Measurements from ENCODE around the gene CFAP161.
"Not testable (repeated sequence)": the region's sequence is repeated elsewhere in the genome, so short reads cannot be mapped to it uniquely, and the experiment has no call there.

The CFAP161 gene

GRCh38 chr15:81107889-81108288 lies 26.2 kb upstream of the CFAP161 start:
- no peak for DNase-seq (ENCODE audit: low spot score)

GRCh38 chr15:81108427-81108826 lies 25.6 kb upstream of the CFAP161 start:
- no peak for DNase-seq (ENCODE audit: low spot score)

GRCh38 chr15:81111018-81111417 lies 23.1 kb upstream of the CFAP161 start:
- DNase-seq (ENCODE audit: low spot score), result no peak

GRCh38 chr15:81111510-81112470 lies 22.3 kb upstream of the CFAP161 start:
- DNase-seq (ENCODE audit: low spot score), result no peak

- no peak for DNase-seq (ENCODE audit: low spot score)
Observed at GRCh38 chr15:81113204-81113657, 20.8 kb upstream of the CFAP161 start.

- no peak for DNase-seq (ENCODE audit: low spot score)
Observed at GRCh38 chr15:81113861-81114291, 20.2 kb upstream of the CFAP161 start.

- no peak for DNase-seq (ENCODE audit: low spot score)
Observed at GRCh38 chr15:81115054-81115939, 18.8 kb upstream of the CFAP161 start.

GRCh38 chr15:81117136-81117535 lies 16.9 kb upstream of the CFAP161 start:
- DNase-seq (ENCODE audit: low spot score), result no peak

- no peak for DNase-seq (ENCODE audit: low spot score)
Observed at GRCh38 chr15:81117581-81117980, 16.5 kb upstream of the CFAP161 start.

GRCh38 chr15:81118361-81118760 lies 15.7 kb upstream of the CFAP161 start:
- peak; percentile 29 for DNase-seq (ENCODE audit: low spot score)

- DNase-seq (ENCODE audit: low spot score), result no peak
Observed at GRCh38 chr15:81120069-81120468, 14.0 kb upstream of the CFAP161 start.

- DNase-seq (ENCODE audit: low spot score), result no peak
Observed at GRCh38 chr15:81126892-81127291, 7.2 kb upstream of the CFAP161 start.

- not testable (repeated sequence) for DNase-seq (ENCODE audit: low spot score)
Observed at GRCh38 chr15:81141478-81141877, 7.4 kb downstream of the CFAP161 start.

GRCh38 chr15:81146006-81146405 lies 11.9 kb downstream of the CFAP161 start:
- DNase-seq (ENCODE audit: low spot score), result no peak

- DNase-seq (ENCODE audit: low spot score), result no peak
Observed at GRCh38 chr15:81146466-81146865, 12.4 kb downstream of the CFAP161 start.

- DNase-seq (ENCODE audit: low spot score), result no peak
Observed at GRCh38 chr15:81151389-81151788, 17.3 kb downstream of the CFAP161 start.

GRCh38 chr15:81152339-81152738 lies 18.3 kb downstream of the CFAP161 start:
- no peak for DNase-seq (ENCODE audit: low spot score)

GRCh38 chr15:81152799-81153198 lies 18.7 kb downstream of the CFAP161 start:
- DNase-seq (ENCODE audit: low spot score), result no peak

- peak; percentile 21 for DNase-seq (ENCODE audit: low spot score)
Observed at GRCh38 chr15:81155375-81156218, 21.5 kb downstream of the CFAP161 start.

- no peak for DNase-seq (ENCODE audit: low spot score)
Observed at GRCh38 chr15:81156324-81156723, 22.3 kb downstream of the CFAP161 start.

GRCh38 chr15:81157195-81157938 lies 23.3 kb downstream of the CFAP161 start:
- DNase-seq (ENCODE audit: low spot score), result no peak
